LHCN-M2 (cell line): ENCODE results near the gene PIGBOS1. TPM values are rescaled to one million over a fixed set of nuclear protein-coding genes. Genes with fewer than 3 reads are reported as not detected.

Source experiments
- DNase-seq: peaks from one replicate; pipeline ENCODE4 v3.0.0-alpha.2; 2012; ENCODE audit warnings: low read depth
- total RNA-seq: library from RNA; depleted of rRNA; stranded (reverse); fragments of >200 nt; gene quantifications from 2 replicates; pipeline ENCODE4 v1.2.3, GENCODE V29; 2014; rRNA removed

The PIGBOS1 gene
- total RNA-seq, 1 experiment from 2014 or later: 15.0 TPM

DNA sequence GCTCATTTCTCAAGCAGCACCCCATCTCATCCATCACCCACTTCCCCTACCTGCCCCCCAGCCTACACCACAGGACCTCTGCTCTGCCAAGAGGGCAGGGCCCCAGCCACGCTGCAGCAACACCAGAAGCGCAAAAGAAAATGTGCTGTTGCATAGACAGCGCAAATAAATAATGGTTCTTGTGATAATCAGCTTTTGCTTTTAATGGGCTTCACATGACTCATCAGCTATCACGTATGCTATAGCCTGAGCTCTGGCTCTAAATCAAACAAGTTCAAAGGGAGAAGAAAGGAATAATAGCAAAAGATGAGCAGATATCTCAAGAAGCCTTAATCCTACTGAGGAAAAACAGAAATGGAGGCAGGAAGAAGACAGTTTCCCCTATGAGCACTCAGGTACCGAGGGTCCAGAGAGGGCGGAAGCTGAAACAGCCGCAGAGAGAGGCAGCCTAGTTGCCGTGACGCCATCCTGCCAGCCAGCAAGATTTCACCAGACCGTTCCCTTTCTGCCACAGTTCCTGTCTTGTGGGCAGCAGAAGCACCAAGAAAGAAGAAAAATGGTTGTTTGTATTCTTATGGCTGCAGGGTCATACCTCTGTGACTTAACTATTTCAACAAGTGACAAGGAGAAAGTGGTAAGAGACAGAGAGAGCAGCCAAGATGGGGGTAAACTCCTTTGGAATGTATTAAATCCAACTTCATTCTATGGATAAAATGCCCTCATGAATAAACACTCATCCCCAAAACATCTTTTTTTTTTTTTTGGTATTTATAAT lies 51.3 kb downstream of the PIGBOS1 start:
- DNase-seq: no peak

Other genes with a start within 250 kb of the PIGBOS1 start
- 61.0 and 64.8 TPM in 2 replicates for gene RSL24D1, start 122.2 kb downstream of the PIGBOS1 start, total RNA-seq
- 4.0 and 5.6 TPM in 2 replicates for gene RAB27A, start 29.3 kb downstream of the PIGBOS1 start, total RNA-seq
- 12.9 and 19.7 TPM in 2 replicates for gene PIGB, start 99 bp upstream of the PIGBOS1 start, total RNA-seq
- 43.2 and 43.5 TPM in 2 replicates for gene CCPG1, start 89.2 kb upstream of the PIGBOS1 start, total RNA-seq
- gene PIERCE2, start 89.4 kb upstream of the PIGBOS1 start, total RNA-seq: 3.4 and 4.6 TPM in 2 replicates
- gene DNAAF4, start 189.1 kb upstream of the PIGBOS1 start, total RNA-seq: 2.9 and 4.0 TPM in 2 replicates